Stimulated activated CD4-positive, alpha-beta T cell treated with anti-CD3 and anti-CD28 coated beads, Interleukin-4, amount 100 ng/mL, for 4 hours (primary cell): ENCODE data around the gene EPHA4.

Experiments
- DNase-seq, 2 experiments: peaks; one replicate each; pipeline ENCODE4 v3.0.0-alpha.2; 2020

Gene EPHA4

DNA sequence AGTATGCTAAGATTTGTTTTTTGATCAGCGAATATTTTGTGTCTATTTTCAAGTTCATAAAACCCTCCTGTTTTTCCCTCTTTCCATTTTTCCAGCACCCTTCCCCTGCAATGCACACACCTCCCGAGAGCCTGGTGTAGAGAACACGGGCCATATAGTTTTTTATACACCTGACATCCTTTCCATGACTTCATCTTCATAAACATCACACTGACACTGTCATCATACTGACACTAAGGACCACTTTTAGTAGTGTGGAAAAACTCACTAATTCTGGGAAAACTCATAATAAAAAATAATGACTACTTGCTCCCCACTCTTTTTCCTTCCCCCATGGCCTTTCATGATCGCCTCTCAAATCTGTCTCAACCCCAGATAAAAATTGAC is 70.2 kb downstream of the EPHA4 start:
- DNase-seq: no peak

DNA sequence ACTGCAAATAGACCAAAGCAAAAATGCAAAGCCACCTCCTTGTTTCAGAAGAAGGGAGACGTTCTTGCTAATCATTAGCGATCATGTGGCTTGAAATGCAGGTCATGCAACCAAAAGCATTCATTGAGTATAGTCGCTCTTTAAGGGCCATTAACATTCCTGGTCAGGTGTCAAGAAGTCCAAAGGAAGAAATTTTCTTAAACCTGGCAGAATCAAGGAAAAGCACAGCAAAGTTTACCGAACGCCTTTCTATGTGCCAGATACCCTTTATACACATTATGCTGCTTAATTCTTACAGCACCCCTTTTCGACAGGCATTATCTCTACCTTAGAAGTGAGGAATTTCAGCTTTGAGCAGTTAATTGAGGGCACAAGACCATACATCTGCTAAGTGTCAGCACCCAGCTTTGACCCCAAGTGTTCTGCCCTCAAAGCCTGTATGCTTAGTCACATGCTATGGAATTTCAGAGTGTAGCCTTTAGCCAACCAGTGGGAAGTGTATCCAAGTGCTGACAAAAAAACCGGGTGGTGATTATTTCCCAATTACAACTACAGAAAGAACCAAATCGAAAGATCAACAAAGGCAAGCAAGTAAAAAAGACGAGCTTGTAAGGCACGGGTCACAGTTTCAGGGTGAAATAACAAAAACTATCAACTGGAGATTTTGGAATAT is 70.8 kb downstream of the EPHA4 start:
- DNase-seq: no peak

DNA sequence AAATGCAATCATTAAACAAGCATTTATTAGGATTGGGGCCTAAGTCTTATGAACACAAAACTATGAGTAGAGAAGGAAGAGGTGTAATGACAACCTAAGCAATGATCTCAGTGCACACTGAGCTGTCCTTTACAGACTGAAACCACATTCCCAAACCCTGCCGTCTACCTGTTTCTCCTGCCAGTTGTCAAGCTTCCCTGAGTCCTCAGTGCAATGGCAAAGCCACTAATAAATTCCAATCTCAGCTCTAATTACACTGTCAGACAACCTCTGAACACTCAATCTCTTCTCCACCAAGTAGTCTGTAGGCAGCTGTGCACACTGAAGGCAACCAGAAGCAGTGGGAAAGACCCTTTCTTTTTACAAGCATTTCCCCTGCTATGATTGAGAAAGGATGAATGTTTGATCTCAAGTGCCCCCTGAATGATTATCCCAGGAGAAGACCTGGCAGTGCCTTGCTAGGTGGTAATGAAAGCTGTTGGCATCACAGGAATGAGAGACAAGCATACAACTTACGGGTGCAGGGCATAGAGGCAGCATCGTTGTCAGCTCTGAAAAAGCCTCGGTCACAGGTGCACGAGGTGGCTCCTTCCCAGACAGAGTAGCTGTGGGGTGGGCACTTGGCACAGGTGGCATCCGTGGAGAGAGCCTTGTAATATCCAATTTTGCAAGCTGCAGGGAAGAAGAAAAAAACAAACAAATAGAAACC is 71.4 kb downstream of the EPHA4 start:
- DNase-seq: no peak

DNA sequence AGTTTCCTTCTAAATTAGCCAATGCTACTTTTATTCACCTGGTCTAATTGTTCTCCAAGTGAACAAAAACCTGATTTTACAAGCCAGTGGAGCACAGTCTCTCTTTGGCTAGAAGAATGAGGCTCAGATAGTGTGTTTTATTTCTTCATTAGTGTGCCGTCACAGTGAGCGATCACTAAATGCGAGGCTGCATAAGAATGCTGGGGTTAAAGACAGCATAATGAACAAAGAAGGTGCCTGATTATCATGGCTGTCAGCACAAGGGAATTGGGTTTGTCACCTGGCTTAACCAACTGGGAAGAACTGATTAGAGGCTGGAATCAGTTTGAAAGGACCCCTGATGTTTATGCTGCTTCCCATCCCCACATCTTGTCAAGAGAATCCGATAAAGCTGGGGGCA is 76.4 kb downstream of the EPHA4 start:
- no peak for DNase-seq

DNA sequence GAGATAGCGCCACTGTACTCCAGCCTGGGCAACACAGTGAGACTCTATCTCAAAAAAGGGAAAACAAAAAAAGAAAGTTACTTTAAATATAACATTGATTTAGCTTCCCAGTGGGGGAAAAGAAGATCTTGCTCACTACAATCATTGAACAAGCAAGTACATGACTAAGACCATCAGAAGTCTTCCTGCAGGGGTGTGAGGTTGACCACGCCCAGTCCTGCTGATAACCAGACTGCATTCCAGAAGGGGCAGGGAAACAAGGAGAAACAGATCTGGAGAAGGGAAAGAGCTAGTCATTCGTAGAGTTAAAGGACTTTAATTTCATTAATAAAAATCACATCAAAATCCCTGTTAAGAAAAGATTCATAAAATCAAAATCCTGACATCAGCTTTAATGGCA is 77.5 kb downstream of the EPHA4 start:
- no peak for DNase-seq

DNA sequence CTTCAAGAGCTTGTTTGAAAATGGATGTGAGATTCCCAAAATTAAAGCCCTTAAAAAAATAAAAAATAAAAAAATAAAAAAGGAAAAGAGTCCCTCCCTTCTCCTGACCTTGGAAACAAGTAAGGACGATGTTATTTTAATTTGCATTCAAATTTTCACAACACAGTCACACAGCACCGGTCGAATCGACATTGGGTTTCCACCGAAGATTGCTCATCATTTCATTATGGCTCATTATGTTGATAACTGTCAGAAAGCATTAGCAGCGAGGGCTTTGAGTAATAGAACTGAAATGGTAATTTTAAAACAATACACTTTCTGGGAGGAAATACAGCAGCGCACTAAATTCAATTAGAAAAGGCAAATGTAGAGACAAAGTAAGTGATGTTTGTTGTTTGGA is 78.7 kb downstream of the EPHA4 start:
- no peak for DNase-seq

DNA sequence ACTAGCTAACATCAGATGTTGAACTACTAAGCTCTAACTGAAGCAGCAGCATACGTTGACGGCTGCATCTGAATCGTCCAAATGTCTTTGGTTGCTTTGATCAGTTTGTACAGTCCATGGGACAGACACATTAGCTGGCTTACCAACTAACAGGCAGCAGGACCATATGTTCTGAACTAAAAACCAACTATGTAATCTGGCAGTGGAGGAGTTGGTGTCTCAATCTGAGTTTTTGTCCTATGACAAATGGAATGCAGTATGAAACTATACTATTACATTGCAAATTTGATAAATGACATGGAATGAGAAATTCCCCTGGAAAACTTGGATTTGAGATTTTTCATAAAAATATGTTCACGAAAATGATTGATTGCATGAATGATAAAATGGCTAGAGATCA is 79.5 kb downstream of the EPHA4 start:
- no peak for DNase-seq

DNA sequence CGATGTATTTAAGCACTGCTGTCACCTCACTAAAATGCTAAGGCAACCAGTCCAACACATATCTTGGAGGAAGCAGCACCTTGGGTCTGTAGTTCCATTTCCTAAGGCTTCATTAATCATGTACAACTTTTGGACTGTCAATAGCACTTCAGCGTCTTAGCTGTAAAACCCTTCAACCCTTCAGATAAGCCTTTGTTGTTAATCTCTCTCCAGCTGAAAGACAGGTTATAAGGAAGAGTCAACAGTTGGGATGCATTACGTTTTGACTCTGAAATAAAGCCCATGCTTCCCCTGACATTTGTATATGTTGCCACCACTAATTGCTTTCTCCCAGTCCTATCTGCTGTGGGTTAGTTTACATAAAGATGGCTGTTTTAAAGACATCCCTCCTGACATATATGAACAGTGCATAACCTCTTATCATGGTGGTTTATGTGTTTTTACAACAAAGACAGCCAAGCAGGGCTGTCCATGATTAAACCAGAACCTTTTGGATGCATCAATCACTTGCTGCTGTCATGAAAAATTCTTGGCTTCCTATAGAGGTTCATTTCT is 81.5 kb downstream of the EPHA4 start:
- no peak for DNase-seq

DNA sequence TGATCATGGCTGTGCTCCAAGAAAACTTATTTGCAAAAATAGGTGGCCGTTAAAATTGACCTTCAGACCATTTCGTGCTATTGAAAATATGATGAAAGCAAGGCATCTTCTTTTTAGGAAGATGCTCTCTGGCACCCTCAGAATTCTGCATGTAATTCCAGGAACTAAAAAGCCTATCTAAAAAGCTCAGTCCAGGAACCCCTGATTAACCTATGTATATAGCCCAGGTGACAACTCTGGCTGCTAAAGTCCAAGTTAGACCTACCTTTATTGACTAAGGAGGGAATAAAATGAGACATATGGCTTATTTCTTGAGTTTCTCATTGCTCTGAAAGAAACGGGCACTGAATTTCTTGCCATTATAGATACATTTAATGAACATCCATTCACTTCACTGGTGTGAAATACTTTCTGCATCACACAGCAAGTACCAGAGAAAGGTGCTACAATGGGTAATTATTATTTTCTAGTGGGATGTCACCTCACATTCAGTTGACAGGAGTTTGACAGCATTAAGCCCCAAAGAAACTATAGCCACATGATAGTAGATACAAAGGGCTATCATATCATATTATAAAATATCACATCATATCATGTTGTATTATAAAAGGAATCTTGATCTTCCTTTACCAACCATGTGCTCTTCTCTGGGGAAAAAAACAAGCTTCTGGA is 83.8 kb downstream of the EPHA4 start:
- DNase-seq: no peak

DNA sequence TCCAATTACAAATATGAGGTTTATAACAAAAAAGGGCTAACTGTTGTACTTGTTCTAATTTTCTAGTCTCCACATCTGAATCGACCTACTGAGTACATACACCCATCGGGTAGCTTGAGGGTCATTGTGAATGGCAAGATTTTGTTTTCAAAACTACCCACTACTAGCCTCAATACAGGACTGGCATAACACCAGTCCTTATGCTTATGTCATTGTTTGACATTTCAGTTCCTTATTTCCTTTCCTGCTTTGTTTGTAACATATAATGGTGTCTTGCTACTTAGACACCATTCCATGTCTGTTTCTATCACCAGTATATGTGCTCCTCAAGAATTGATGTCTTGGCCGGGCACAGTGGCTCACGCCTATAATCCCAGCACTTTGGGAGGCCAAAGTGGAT is 86.0 kb downstream of the EPHA4 start:
- DNase-seq: no peak

DNA sequence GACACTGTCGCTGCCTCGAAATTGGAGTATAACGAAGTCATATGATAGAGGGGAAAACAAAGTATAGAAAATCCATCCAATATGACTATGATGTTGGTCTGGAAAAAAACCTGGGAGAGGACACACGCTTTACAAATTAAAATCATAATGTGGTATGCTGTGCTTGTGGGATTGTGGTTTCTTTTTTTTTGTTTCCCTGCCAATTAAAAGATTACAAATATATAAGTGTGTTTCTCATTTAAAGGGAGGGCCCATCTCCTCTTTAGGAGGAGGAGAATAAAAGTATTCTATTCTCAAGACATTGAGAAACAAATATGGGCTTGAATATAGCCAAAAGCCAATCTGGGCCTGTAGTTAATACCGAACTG is 86.6 kb downstream of the EPHA4 start:
- DNase-seq: no peak

DNA sequence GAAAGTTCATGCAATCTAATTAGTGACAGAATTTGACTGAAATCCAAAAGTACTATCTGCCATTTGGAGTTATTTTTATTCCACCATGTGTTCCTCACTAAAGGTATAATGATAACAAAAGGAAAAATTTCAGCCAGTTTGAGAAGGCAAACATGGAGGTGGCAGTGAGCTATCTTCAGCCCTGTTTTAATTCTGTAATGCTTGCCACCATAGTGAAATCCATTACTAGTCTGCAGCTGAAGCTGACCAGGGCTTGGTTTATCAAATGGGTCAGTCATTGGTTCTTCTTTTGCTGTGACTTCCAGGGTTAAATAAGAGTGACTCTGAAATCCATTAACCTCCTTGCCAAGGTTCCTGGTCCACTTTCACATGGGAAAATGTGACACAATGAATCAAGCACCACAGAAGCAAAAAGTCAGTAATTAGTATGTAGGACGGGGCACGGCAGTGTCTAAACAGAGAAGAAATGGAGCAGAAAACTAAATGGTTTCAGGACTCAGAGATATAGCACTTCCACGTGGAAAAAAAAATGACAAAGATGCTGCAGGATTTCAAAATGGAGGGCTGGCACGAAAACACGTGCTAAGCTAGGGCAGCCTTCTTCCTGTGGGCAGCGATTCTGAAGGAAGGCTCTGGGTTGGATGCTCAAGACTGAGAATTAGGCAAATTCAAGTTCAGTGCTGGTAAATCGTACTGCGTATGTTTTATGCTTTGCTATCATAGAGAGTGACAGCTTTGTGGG is 87.2 kb downstream of the EPHA4 start:
- DNase-seq: no peak

DNA sequence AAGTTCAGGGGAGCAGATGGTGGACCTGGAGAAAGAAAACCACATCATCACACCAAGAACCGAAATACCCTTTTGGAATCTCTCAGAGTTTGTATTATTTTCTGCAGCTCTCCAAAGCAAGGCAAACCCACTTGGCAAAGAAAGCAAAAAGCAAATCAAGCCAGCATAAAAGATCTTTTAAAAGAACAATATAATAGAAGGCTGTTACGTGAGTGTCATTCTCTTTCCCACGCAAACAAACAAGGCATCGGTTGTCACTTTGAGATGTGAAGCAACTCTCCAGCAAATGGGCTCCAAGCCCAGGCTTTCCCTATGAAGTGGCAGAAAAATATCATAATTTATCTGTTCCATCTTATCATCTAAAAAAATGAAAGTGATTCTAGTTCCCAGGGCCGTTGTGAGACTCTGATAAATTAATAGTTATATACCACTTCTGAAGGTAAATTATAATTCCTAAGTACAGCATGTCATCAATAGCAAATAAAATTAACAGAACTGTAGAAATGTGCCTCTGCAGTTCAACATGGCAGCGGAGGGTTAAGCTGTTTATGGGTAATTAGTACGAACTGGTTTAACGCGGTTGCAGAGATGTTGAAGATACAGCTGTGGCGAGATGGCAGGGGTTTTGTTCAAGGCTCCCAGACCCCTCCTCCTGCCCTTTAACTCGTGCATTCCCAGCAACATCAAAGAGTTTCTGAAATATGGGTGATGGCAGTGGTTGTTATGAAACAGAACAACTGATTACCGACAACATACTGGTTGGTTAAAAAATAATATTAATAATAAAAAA is 89.2 kb downstream of the EPHA4 start:
- DNase-seq: no peak

DNA sequence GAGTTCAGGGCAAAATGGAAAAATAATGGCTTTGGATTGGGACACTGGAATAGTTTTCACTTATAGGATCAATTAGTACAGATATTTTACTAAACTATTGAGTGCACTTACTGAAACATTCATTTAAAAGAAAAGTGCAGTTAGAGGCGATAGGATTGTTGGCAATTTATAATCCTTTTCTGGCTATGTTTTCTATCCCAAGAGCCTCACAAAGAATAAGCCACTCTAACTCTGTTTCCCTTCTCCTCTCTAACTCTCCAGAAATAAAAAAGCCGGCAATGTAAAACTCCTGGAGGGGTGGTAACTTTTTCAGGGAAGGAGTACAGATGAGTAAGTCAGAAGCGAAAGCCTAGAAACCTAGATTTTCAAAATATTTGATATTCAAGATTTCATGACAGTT is 91.3 kb downstream of the EPHA4 start:
- no peak for DNase-seq

DNA sequence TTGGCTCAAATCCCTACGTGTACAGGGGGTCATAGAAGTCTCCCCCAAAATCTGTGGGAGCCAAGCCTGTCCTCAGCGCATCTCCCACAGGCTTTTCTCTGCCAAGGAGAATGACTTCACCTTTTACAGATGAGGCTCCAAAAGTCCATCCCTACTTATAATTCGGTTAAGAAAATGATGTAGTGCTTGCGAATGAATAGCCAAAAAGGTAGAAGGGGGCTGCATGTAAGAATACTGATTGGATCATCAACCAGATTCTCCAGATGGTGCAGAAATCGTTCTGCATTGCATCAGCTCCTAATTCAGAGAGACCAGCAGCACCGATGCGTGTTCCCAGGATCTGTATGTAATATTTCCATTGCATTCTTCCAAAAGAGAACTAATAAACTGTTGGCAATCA is 91.9 kb downstream of the EPHA4 start:
- no peak for DNase-seq

DNA sequence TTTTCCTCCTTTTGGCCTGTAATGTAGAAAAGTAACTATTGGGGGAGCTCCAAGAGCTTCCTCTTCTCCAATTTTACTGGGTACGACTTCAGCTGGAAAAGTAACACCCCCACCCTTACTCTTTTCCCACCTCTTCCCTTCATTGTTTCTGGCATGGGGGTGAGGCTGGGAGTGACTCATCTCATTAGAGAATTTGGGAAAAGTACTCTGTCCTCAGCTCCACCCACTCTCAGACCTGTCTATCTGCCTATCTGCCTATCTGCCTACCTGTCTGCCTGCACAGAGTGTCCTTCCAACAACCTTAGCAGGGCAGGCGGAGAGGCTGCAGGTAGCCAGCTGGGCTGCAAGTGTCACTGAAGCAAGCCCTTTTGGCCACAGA is 93.6 kb downstream of the EPHA4 start:
- DNase-seq: no peak

DNA sequence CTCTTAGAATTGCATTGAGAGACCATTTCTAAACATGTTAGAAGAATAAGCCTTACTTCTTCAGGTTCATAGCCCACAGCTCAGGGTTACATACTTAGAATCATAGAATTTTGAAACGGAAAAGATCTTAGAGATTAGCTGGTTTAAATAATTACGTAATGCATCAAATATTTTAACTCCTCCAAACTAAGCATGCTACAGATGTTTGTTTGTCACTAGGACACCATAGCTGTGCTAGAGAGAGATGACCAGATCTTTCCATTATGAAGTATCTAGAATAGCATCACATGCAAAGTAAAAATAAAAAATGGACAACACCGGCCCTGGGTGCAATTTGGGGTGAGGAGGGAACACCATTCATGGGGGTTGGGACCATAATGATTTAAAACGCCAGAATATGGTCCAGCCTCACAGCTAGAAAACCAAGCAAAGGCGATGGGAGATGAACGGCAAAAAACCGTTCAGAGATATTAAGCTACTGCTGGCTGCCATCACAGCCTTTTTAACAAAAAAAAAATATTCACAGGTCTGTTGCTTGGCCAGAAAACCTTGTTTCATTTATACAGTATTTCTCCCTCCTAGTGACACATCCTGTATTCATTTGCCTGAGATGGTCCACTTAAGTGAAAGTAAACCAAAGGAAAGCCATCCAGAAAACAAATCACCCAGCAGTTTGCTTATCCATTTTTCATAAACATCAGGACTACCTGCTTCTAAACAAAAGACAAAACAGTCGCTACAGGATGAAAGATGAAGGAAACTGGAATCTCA is 94.2 kb downstream of the EPHA4 start:
- no peak for DNase-seq

DNA sequence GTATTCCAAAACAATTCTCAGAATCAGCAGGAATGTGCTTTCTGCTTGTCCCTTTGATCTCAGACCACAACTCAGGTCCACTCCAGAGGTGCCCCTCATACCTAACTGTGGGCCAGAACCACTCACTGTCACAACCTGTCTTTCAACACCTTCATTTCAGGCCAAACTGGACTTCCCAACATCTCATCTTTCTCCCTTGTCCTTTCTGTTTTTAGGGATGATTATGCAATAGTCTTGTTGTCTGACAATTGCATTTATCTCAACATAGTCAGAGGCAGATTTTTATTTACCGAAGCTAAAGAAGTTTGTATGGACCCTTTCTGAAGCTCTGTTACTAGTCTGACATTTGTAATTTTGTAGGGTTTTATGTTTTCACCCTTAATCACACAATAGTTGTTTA is 95.9 kb downstream of the EPHA4 start:
- DNase-seq: no peak

DNA sequence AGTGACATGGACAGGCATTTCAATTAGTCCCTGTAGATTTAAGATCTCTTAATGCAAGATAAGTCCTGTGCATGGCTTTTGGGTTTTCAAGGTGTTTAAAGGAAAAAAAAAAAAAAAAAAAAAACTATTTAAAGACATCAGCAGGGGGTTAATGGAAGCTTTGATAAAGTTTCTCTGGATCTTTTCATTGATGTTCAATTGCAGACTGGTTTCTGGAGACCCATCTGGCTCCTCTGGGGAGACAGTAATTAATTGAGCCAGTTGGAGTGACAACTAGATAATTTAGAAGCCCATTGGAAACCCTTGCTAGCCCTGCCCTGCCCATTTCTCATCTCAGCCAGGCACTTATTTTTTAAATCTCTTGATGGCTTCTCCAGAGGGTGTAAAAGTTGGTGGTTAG is 98.7 kb downstream of the EPHA4 start:
- DNase-seq: no peak

DNA sequence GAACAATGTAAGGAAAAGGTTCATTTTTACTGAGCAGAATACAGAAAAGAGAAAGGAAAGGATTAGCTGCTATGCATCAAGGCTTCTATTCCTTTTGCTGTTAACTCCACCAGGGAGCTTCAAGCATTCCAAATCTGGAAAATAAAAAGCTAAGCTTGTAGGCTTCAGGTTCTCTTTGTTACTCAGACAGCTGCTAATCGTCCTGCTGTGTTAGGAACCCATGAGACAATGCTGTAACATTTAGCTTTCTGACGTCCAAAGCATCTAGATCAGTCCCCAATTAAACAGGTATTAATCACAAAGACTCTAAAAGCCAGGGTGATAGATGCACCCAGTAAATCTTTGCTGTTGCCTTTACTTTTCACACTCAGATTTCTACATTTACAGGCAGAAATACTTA is 103.8 kb downstream of the EPHA4 start:
- no peak for DNase-seq

DNA sequence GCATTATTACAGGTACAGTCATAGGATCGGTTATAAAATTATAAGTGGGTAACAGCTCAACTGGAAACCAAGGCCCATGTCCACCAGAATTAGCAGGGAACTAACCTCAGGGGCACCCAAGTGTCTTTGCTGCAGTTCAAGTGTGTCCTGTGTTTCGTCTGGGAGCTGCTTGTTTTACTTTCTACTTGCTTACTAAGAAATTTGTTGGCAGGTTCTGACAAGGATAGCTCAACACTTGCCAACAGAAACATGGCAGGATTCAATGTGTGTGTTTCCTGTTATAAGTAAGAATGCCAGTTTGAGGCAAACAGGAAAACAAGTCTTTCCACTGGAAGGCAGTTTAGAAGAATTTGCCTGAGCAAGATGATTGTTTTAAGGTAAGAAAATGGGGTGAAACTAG is 104.5 kb downstream of the EPHA4 start:
- no peak for DNase-seq

DNA sequence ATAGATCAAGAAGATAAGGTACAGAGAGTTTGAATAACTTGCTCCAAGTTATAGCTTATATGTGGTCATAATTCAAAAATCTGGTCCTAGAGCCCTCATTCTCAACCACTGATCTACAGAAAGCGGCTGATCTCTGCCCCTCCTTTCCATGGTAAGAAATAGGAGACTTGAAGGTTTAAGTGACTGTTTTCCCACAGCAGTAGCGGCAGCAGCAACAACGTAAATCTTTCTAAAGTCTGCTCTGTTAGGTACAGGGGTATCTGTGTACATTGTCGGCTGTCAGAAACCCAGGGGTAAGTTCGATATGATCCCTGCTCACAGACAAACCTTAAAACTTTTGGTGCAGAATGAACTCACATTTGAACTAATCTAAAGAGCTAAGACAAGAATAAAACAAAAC is 105.4 kb downstream of the EPHA4 start:
- no peak for DNase-seq
